ENCODE measurements around the gene ENPP1.

Gene ENPP1

GRCh38 chr6:131819572-131820124 lies 11.8 kb downstream of the ENPP1 start:
- no peak for TF ChIP-seq ZFX (IDR thresholded peaks at IDR 0.05)
- TF ChIP-seq CTCF (conservative IDR thresholded peaks at IDR 0.05) = no peak
- no peak overlapping the region for H3K27ac ChIP-seq

- TF ChIP-seq ZFX (IDR thresholded peaks at IDR 0.05) (no peak), CTCF (conservative IDR thresholded peaks at IDR 0.05) (no peak)
These were observed 13.4 kb downstream of the ENPP1 start for GRCh38 chr6:131821010-131821807.

GRCh38 chr6:131822119-131822518 lies 14.3 kb downstream of the ENPP1 start:
- H3K27ac ChIP-seq = no peak overlapping the region
- TF ChIP-seq ZFX (IDR thresholded peaks at IDR 0.05) (no peak), CTCF (conservative IDR thresholded peaks at IDR 0.05) (no peak)

More at GRCh38 chr6:131821010-131821807, 13.4 kb downstream of the ENPP1 start:
- H3K27ac ChIP-seq = no peak overlapping the region

GRCh38 chr6:131823276-131823902 lies 15.6 kb downstream of the ENPP1 start:
- no peak for TF ChIP-seq CTCF (conservative IDR thresholded peaks at IDR 0.05)
- TF ChIP-seq ZFX (IDR thresholded peaks at IDR 0.05) = no peak
- H3K27ac ChIP-seq = no peak overlapping the region

- H3K27ac ChIP-seq = no peak overlapping the region; the same call in 1 of the 2 replicates
These were observed 18.1 kb downstream of the ENPP1 start for GRCh38 chr6:131825946-131826345.

GRCh38 chr6:131828080-131828479 lies 20.3 kb downstream of the ENPP1 start:
- 0 out of 2 replicates have a peak overlapping the region, but pooled peaks have one; percentile 12 for H3K27ac ChIP-seq
- TF ChIP-seq CTCF (conservative IDR thresholded peaks at IDR 0.05) (no peak), ZFX (IDR thresholded peaks at IDR 0.05) (no peak)

More at GRCh38 chr6:131825946-131826345, 18.1 kb downstream of the ENPP1 start:
- TF ChIP-seq ZFX (IDR thresholded peaks at IDR 0.05) = no peak
- TF ChIP-seq CTCF (conservative IDR thresholded peaks at IDR 0.05) = no peak

- no peak overlapping the region for H3K27ac ChIP-seq
- no peak for TF ChIP-seq ZFX (IDR thresholded peaks at IDR 0.05)
These were observed 21.1 kb downstream of the ENPP1 start for GRCh38 chr6:131828951-131829350.
